CD14-positive monocyte (primary cell): ENCODE measurements around the gene PNMA8C. TPM values are rescaled to one million over a fixed set of nuclear protein-coding genes. Genes with fewer than 3 reads are reported as not detected.

Experiments
- DNase-seq, 3 donors: peaks; one replicate each; pipeline ENCODE4 v3.0.0-alpha.2; 2011 to 2022
- H2AFZ ChIP-seq: 2 replicates; pipeline ENCODE4 v1.6.0; 2012; ENCODE audit warnings: mild to moderate bottlenecking, low read depth, low read length, inconsistent platforms; ENCODE audit not compliant: insufficient read depth, poor library complexity, severe bottlenecking
- H3K27ac ChIP-seq, 2 donors: 1 replicate in 1 of 2; 2 replicates in 1 of 2; pipeline ENCODE4 v1.5.1; 2012 to 2013; ENCODE audit warnings: low read length in 2 of 2, control low read depth in 1 of 2, inconsistent platforms in 1 of 2, low read depth in 1 of 2, mild to moderate bottlenecking in 1 of 2
- H3K27me3 ChIP-seq, 2 donors: one replicate each; pipeline versions ENCODE4 v1.6.0 to v1.6.1; 2011 to 2013; ENCODE audit warnings: low read length in 2 of 2; ENCODE audit not compliant: control insufficient read depth in 2 of 2, insufficient read depth in 2 of 2
- H3K36me3 ChIP-seq, 2 donors: replicated peaks in 1 of 2; 1 replicate in 1 of 2; 2 replicates in 1 of 2; pipeline versions ENCODE4 v1.5.1 to v1.6.1; 2012 to 2013; ENCODE audit warnings: low read length in 2 of 2, control low read depth in 1 of 2, inconsistent platforms in 1 of 2, mild to moderate bottlenecking in 1 of 2; ENCODE audit not compliant: insufficient read depth in 2 of 2, control insufficient read depth in 1 of 2
- H3K4me1 ChIP-seq, 2 donors: 1 replicate in 1 of 2; 2 replicates in 1 of 2; pipeline versions ENCODE4 v1.5.1 to v1.6.1; 2012 to 2013; ENCODE audit warnings: low read length in 2 of 2, control low read depth in 1 of 2, inconsistent platforms in 1 of 2, mild to moderate bottlenecking in 1 of 2, moderate library complexity in 1 of 2; ENCODE audit not compliant: insufficient read depth in 2 of 2, control insufficient read depth in 1 of 2
- H3K4me2 ChIP-seq: replicated peaks from 2 replicates; pipeline ENCODE3; 2012; ENCODE audit warnings: low read length, moderate library complexity, mild to moderate bottlenecking; ENCODE audit not compliant: poor library complexity, severe bottlenecking; ENCODE audit errors: extremely low read depth
- H3K4me3 ChIP-seq, 3 experiments: fragments of 200-600 bp in 1 of 3; sonication (generic) in 1 of 3; replicated peaks in 1 of 3; 1 replicate in 2 of 3; 2 replicates in 1 of 3; pipeline ENCODE4 v1.5.1; 2011 to 2013; ENCODE audit warnings: low read length in 3 of 3, mild to moderate bottlenecking in 3 of 3, control low read depth in 2 of 3, low read depth in 2 of 3, inconsistent platforms in 1 of 3, moderate library complexity in 1 of 3
- H3K79me2 ChIP-seq: 2 replicates; pipeline ENCODE4 v1.6.0; 2012; ENCODE audit warnings: mild to moderate bottlenecking, control low read depth, inconsistent platforms, low read length, moderate library complexity; ENCODE audit not compliant: insufficient read depth
- H3K9ac ChIP-seq: 2 replicates; pipeline ENCODE4 v1.6.0; 2017; ENCODE audit warnings: low read length, mild to moderate bottlenecking; ENCODE audit not compliant: insufficient read depth, poor library complexity, severe bottlenecking
- H3K9me3 ChIP-seq, 2 donors: replicated peaks in 1 of 2; 1 replicate in 1 of 2; 2 replicates in 1 of 2; pipeline versions ENCODE4 v1.5.1 to v1.6.1; 2012 to 2013; ENCODE audit warnings: low read length in 2 of 2, control low read depth in 1 of 2; ENCODE audit not compliant: control insufficient read depth in 1 of 2, insufficient read depth in 1 of 2
- H4K20me1 ChIP-seq: 2 replicates; pipeline ENCODE4 v1.6.0; 2012; ENCODE audit warnings: mild to moderate bottlenecking, low read length, control low read depth, moderate library complexity; ENCODE audit not compliant: insufficient read depth
- H3K27ac Mint-ChIP-seq, 7 donors: one replicate each; pipeline ENCODE4 v1.8.0; 2020; ENCODE audit warnings: mild to moderate bottlenecking in 7 of 7, mixed read lengths in 7 of 7, moderate library complexity in 6 of 7, inconsistent platforms in 2 of 7
- H3K27me3 Mint-ChIP-seq, 3 donors: one replicate each; pipeline ENCODE4 v1.8.0; 2021 to 2022; ENCODE audit warnings: low read depth in 3 of 3, mild to moderate bottlenecking in 3 of 3, mixed read lengths in 3 of 3, moderate library complexity in 3 of 3, inconsistent platforms in 1 of 3
- H3K36me3 Mint-ChIP-seq, 2 donors: one replicate each; pipeline ENCODE4 v1.8.0; 2020; ENCODE audit warnings: mixed read lengths in 2 of 2, inconsistent platforms in 1 of 2, mild to moderate bottlenecking in 1 of 2
- H3K4me1 Mint-ChIP-seq: one replicate; pipeline ENCODE4 v1.8.0; 2020; ENCODE audit warnings: mild to moderate bottlenecking, mixed read lengths
- H3K4me3 Mint-ChIP-seq, 2 donors: one replicate each; pipeline ENCODE4 v1.8.0; 2020; ENCODE audit warnings: mild to moderate bottlenecking in 2 of 2, mixed read lengths in 2 of 2, moderate library complexity in 1 of 2
- H3K9me3 Mint-ChIP-seq, 7 donors: one replicate each; pipeline ENCODE4 v1.8.0; 2020 to 2022; ENCODE audit warnings: mixed read lengths in 7 of 7, mild to moderate bottlenecking in 6 of 7, moderate library complexity in 6 of 7, inconsistent platforms in 2 of 7
- WGBS: methylation state at CpG from one replicate; pipeline ENCODE4 v1.1.5; 2013; ENCODE audit warnings: missing lambda C conversion rate; ENCODE audit not compliant: insufficient coverage; 5-methylcytosine and 5-hydroxymethylcytosine counted together
- intact Hi-C, 2 donors: fragments of 100-400 bp; cut with micrococcal nuclease; formaldehyde crosslinking; loops; one replicate each; pipeline versions ENCODE4 v1.15.0 to v1.15.1; 2023
- polyA plus RNA-seq, 3 donors: library from polyadenylated mRNA; depleted of rRNA in 1 of 3; unstranded in 2 of 3; stranded (reverse) in 1 of 3; fragments of 300-500 nt in 2 of 3; fragments of >200 nt in 1 of 3; fragmentation: Illumina TruSeq in 2 of 3; gene quantifications; 1 replicate in 2 of 3; 2 replicates in 1 of 3; pipeline ENCODE4 v1.2.3, GENCODE V29; 2012 to 2021
- TF ChIP-seq, protein P1 (sequence below): fragments of 200-600 bp; IDR thresholded peaks from one replicate; pipeline ENCODE4 v1.8.0; 2022; ENCODE audit warnings: antibody characterized with exemption, mild to moderate bottlenecking

PNMA8C gene
- polyA plus RNA-seq, 3 donors = not detected

DNA sequence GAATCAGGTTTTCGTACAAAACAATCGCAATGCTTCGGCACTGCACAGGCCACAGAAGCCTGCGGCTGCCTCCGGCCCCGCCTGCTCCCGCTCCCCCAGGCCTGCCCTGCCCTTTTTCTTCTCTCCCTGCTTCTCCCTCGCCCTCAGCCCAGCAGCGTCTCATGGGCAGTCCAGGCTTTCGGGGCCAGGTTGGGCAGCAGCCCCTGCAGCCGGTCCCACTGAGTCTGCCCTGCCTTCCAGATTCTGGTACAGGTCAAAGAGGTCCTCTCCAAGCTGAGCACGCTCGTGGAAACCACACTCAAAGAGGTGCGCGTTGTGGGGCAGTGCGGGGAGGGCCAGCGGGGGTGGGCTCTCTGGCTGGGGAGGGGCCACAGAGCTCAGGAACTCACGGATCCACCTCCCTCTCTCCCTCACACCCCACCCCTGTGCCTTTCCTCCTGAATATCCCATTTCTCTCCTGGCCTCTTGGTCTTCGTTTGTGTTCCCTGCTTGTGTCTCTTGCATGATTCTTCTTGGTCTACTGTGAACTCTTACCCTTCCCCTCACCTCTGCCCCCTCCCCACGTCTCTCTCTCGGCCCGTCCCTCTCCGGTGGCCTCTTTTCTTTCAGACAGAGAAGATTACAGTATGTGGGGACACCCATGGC, 45.4 kb downstream of the PNMA8C start:
- TF ChIP-seq, protein P1, sequence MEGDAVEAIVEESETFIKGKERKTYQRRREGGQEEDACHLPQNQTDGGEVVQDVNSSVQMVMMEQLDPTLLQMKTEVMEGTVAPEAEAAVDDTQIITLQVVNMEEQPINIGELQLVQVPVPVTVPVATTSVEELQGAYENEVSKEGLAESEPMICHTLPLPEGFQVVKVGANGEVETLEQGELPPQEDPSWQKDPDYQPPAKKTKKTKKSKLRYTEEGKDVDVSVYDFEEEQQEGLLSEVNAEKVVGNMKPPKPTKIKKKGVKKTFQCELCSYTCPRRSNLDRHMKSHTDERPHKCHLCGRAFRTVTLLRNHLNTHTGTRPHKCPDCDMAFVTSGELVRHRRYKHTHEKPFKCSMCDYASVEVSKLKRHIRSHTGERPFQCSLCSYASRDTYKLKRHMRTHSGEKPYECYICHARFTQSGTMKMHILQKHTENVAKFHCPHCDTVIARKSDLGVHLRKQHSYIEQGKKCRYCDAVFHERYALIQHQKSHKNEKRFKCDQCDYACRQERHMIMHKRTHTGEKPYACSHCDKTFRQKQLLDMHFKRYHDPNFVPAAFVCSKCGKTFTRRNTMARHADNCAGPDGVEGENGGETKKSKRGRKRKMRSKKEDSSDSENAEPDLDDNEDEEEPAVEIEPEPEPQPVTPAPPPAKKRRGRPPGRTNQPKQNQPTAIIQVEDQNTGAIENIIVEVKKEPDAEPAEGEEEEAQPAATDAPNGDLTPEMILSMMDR = no peak
- WGBS = 98% methylated on average over 20 of the region's 23 CpGs
- Histone ChIP-seq H3K9ac (no peak overlapping the region), H2AFZ (no peak overlapping the region), H3K4me3 (no peak overlapping the region), H3K4me2 (no peak overlapping the region), H3K36me3 (peaks cover 81 to 100% of the 10 kb centered on the region in 2 donors), H4K20me1 (no peaks in the 10 kb centered on the region), H3K27me3 (no peaks in the 10 kb centered on the region), H3K27ac (no peak overlapping the region), H3K4me1 (no peaks in the 10 kb centered on the region), H3K9me3 (no peaks in the 10 kb centered on the region), H3K79me2 (no peaks in the 10 kb centered on the region)
- DNase-seq = no peak
- H3K4me1 Mint-ChIP-seq = no peaks in the 10 kb centered on the region
- peak overlapping the region in 3 of 7 donors; percentile 32 to 72 (median 50) for H3K27ac Mint-ChIP-seq
- H3K36me3 Mint-ChIP-seq = peaks cover 79 to 92% of the 10 kb centered on the region in 2 donors
- intact Hi-C loops = no loop called here
- peaks cover 0 to 3% (median 0%) of the 10 kb centered on the region in 7 donors for H3K9me3 Mint-ChIP-seq
- H3K4me3 Mint-ChIP-seq = no peak overlapping the region
- H3K27me3 Mint-ChIP-seq = peaks cover 0 to 2% (median 0%) of the 10 kb centered on the region in 3 donors

DNA sequence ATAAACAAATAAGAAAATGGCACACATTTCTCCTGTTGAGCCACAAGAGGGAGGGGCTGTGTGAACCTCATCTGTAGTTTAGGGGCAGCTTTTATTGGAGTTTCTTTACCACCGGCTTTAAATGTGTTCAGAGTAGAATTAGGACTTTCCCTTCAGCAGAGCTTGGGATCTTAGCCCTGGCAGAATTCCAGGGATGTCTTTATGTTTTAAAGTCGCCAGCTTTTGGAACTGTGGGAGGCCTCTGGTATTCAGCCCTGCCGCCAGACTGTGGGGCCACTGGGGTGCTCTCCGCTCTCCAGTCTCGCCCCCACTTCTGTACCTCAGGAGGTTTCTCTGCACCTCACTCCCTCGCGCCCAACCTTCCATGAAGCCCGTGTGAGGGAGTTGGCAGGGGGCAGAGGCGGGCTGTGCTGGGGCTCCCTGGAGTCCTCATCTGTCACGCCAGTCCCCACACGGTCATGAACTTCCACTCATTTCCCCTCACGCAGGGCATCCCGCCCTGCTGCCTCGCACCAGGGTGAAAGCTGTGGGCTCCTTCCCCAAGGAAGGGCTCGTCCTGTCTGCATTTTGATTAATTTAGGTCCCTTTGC, 46.9 kb downstream of the PNMA8C start:
- intact Hi-C loops = no loop called here
- no peaks in the 10 kb centered on the region for H3K9me3 ChIP-seq
- peaks cover 79 to 90% of the 10 kb centered on the region in 2 donors for H3K36me3 Mint-ChIP-seq
- peaks cover 75 to 100% of the 10 kb centered on the region in 2 donors for H3K36me3 ChIP-seq
- no peaks in the 10 kb centered on the region for H3K4me1 ChIP-seq
- peaks cover 0 to 4% (median under 1%) of the 10 kb centered on the region in 3 donors for H3K27me3 Mint-ChIP-seq
- no peak overlapping the region for H3K9ac ChIP-seq
- no peak overlapping the region for H3K4me3 Mint-ChIP-seq
- H3K4me3 ChIP-seq = no peak overlapping the region
- no peak overlapping the region for H3K4me2 ChIP-seq
- no peaks in the 10 kb centered on the region for H3K79me2 ChIP-seq
- no peak overlapping the region for H2AFZ ChIP-seq
- H3K9me3 Mint-ChIP-seq = peaks cover 0 to 3% (median 0%) of the 10 kb centered on the region in 7 donors
- H3K27me3 ChIP-seq = no peaks in the 10 kb centered on the region
- TF ChIP-seq, protein P1 = no peak
- peak overlapping the region in 2 of 7 donors; percentile 3 to 75 for H3K27ac Mint-ChIP-seq
- no peaks in the 10 kb centered on the region for H3K4me1 Mint-ChIP-seq
- WGBS = 97% methylated on average over 14 of the region's 15 CpGs
- H4K20me1 ChIP-seq = no peaks in the 10 kb centered on the region
- no peak overlapping the region for H3K27ac ChIP-seq
- no peak for DNase-seq
